Measurements from ENCODE around the gene WSB2. TPM values are rescaled to one million over a fixed set of nuclear protein-coding genes. Genes with fewer than 3 reads are reported as not detected.

Gene WSB2
- total and polyA plus RNA-seq, 2 of the 8 experiments (the other 6 are each of a cell fraction or from before 2014, with no cell fraction given): 47.5 to 58.2 TPM

DNA sequence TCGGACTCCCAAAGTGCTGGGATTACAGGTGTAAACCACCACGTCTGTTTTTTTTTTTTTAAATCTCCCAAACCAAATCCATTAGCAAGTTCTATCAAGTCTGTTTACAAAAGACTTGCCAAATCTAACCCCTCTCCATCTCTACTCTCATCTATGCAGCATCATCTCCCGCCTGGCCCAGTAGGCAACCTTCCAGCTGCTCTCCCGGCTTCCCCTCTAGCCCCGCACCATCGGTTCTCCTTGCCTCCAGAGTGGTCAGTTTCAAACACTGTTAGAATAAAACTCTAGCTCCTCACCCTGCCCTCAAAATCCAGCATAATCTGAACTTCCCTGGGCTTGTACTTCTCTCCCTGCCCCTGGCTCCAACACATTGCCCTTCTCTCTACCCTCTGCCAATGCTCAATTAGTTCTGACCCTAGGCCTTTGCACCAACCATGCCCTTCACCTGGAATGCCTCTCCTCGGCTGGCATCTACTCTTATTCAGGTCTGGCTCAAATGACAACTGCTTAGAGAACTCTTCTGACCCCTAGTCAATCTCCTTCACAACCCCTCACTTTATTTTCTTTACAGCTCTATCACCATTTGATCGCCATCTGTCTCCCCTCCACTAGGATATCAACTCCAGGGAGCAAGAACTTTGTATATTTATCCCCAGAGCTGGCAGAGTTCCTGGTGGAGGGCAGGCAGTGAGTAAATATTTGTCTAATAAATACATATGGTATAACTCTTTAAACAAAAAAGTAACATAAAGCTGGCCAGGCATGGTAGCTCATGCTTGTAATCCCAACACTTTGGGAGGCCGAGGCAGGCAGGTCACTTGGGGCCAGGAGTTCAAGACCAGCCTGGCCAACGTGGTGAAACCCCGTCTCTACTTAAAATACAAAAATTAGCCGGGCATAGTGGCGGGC, 4.9 kb downstream of the WSB2 start (continued):
- TF ChIP-seq BCL11A (IDR thresholded peaks at IDR 0.05; ENCODE audit: low read depth in 2 of 2, low read length in 2 of 2) (no peak), HDAC2 (IDR thresholded peaks at IDR 0.05; ENCODE audit: borderline replicate concordance in 1 of 2, low read depth in 2 of 2, low read length in 2 of 2) (no peak), KDM5A (IDR thresholded peaks at IDR 0.05; ENCODE audit: low read length) (no peak), PHF8 (conservative IDR thresholded peaks at IDR 0.05; ENCODE audit: low read depth, low read length) (no peak), FOSL1 (IDR thresholded peaks at IDR 0.05; ENCODE audit: insufficient read depth, low read depth, low read length) (no peak), POU5F1 (IDR thresholded peaks at IDR 0.05; ENCODE audit: low read depth, low read length) (no peak), CTBP2 (IDR thresholded peaks at IDR 0.05; ENCODE audit: borderline replicate concordance, insufficient read depth, insufficient read length, low read length) (no peak), ZNF274 (IDR thresholded peaks at IDR 0.05; ENCODE audit: borderline replicate concordance, extremely low read depth, low read length) (no peak), BRCA1 (IDR thresholded peaks at IDR 0.05; ENCODE audit: low read depth, low read length) (no peak)
- TF ChIP-seq, protein P1, sequence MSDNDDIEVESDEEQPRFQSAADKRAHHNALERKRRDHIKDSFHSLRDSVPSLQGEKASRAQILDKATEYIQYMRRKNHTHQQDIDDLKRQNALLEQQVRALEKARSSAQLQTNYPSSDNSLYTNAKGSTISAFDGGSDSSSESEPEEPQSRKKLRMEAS (IDR thresholded peaks at IDR 0.05): no peak
